ENCODE measurements around the gene DPYD. TPM values are rescaled to one million over a fixed set of nuclear protein-coding genes. Genes with fewer than 3 reads are reported as not detected.

DPYD gene
- total RNA-seq, 1 donor from 2014 or later = 8.8 TPM

- no peaks in the 10 kb centered on the region for H4K20me1 ChIP-seq (ENCODE audit: insufficient read depth, low read length)
- no peak overlapping the region for H3K4me3 Mint-ChIP-seq (ENCODE audit: unreplicated experiment)
- FAIRE-seq (no peak), DNase-seq (ENCODE audit: low read depth) (no peak)
- H3K9ac ChIP-seq (ENCODE audit: low read length) = no peak overlapping the region
- H2AFZ ChIP-seq (ENCODE audit: low read depth, low read length) = no peak overlapping the region
- TF ChIP-seq EZH2 (IDR thresholded peaks at IDR 0.05; ENCODE audit: insufficient read depth, low read length) = no peak
- TF ChIP-seq, protein P1, sequence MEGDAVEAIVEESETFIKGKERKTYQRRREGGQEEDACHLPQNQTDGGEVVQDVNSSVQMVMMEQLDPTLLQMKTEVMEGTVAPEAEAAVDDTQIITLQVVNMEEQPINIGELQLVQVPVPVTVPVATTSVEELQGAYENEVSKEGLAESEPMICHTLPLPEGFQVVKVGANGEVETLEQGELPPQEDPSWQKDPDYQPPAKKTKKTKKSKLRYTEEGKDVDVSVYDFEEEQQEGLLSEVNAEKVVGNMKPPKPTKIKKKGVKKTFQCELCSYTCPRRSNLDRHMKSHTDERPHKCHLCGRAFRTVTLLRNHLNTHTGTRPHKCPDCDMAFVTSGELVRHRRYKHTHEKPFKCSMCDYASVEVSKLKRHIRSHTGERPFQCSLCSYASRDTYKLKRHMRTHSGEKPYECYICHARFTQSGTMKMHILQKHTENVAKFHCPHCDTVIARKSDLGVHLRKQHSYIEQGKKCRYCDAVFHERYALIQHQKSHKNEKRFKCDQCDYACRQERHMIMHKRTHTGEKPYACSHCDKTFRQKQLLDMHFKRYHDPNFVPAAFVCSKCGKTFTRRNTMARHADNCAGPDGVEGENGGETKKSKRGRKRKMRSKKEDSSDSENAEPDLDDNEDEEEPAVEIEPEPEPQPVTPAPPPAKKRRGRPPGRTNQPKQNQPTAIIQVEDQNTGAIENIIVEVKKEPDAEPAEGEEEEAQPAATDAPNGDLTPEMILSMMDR (IDR thresholded peaks at IDR 0.05; ENCODE audit: insufficient read depth, low read depth, low read length) = no peak
- H3K4me2 ChIP-seq (ENCODE audit: low read length) = no peak overlapping the region
- H3K9me3 ChIP-seq (ENCODE audit: insufficient read depth, low read depth, low read length) = no peaks in the 10 kb centered on the region
- H3K4me1 ChIP-seq (ENCODE audit: insufficient read depth, low read length) = no peaks in the 10 kb centered on the region
- no peaks in the 10 kb centered on the region for H3K36me3 ChIP-seq (ENCODE audit: insufficient read depth, low read length)
- H3K36me3 Mint-ChIP-seq (ENCODE audit: low read depth, unreplicated experiment) = no peaks in the 10 kb centered on the region
- H3K4me1 Mint-ChIP-seq (ENCODE audit: low read depth, unreplicated experiment) = no peaks in the 10 kb centered on the region
- H3K79me2 ChIP-seq (ENCODE audit: insufficient read depth, low read length) = no peaks in the 10 kb centered on the region
- H3K4me3 ChIP-seq (ENCODE audit: insufficient read depth, low read depth, low read length) = no peak overlapping the region
- H3K27me3 ChIP-seq (ENCODE audit: insufficient read depth, low read length) = no peaks in the 10 kb centered on the region
- no peaks in the 10 kb centered on the region for H3K9me3 Mint-ChIP-seq (ENCODE audit: unreplicated experiment)
- no peaks in the 10 kb centered on the region for H3K27me3 Mint-ChIP-seq (ENCODE audit: low read depth, unreplicated experiment)
- no peak overlapping the region for H3K27ac Mint-ChIP-seq (ENCODE audit: unreplicated experiment)
- no peak overlapping the region for H3K27ac ChIP-seq (ENCODE audit: low read depth, low read length)
Observed at GRCh38 chr1:97712980-97713379, 207.9 kb downstream of the DPYD start.

DNA sequence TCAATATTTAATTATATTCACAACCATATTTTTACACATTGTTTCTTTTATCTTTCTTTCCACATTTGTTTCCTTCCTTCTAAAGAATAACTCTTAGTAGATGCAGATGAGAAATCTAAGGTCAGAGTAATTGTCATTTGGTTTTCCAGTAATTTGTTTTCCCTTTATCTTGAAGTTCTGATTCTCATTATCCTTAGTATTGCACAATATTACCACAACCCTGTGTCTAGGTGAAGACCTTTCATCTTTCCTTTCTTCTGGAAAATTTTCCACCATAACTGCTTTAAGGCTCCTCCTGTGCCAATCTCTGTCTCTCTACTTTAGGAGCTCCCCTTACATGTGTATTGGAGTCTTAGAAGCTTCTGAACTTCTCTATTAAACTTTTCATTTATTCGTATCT lies 209.0 kb downstream of the DPYD start:
- Mint-ChIP-seq H3K27ac (ENCODE audit: unreplicated experiment) (no peak overlapping the region), H3K27me3 (ENCODE audit: low read depth, unreplicated experiment) (no peaks in the 10 kb centered on the region), H3K4me3 (ENCODE audit: unreplicated experiment) (no peak overlapping the region), H3K9me3 (ENCODE audit: unreplicated experiment) (no peaks in the 10 kb centered on the region), H3K36me3 (ENCODE audit: low read depth, unreplicated experiment) (no peaks in the 10 kb centered on the region), H3K4me1 (ENCODE audit: low read depth, unreplicated experiment) (no peaks in the 10 kb centered on the region)
- DNase-seq (ENCODE audit: low read depth) = no peak
- no peak overlapping the region for H3K4me3 ChIP-seq (ENCODE audit: insufficient read depth, low read depth, low read length)
- no peak overlapping the region for H3K9ac ChIP-seq (ENCODE audit: low read length)
- H3K36me3 ChIP-seq (ENCODE audit: insufficient read depth, low read length) = no peaks in the 10 kb centered on the region
- TF ChIP-seq EZH2 (IDR thresholded peaks at IDR 0.05; ENCODE audit: insufficient read depth, low read length) = no peak
- TF ChIP-seq, protein P1 (IDR thresholded peaks at IDR 0.05; ENCODE audit: insufficient read depth, low read depth, low read length) = no peak
- no peak overlapping the region for H2AFZ ChIP-seq (ENCODE audit: low read depth, low read length)
- no peaks in the 10 kb centered on the region for H3K79me2 ChIP-seq (ENCODE audit: insufficient read depth, low read length)
- no peaks in the 10 kb centered on the region for H4K20me1 ChIP-seq (ENCODE audit: insufficient read depth, low read length)
- no peaks in the 10 kb centered on the region for H3K4me1 ChIP-seq (ENCODE audit: insufficient read depth, low read length)
- no peaks in the 10 kb centered on the region for H3K27me3 ChIP-seq (ENCODE audit: insufficient read depth, low read length)
- no peak for FAIRE-seq
- H3K9me3 ChIP-seq (ENCODE audit: insufficient read depth, low read depth, low read length) = no peaks in the 10 kb centered on the region
- H3K27ac ChIP-seq (ENCODE audit: low read depth, low read length) = no peak overlapping the region
- H3K4me2 ChIP-seq (ENCODE audit: low read length) = no peak overlapping the region

DNA sequence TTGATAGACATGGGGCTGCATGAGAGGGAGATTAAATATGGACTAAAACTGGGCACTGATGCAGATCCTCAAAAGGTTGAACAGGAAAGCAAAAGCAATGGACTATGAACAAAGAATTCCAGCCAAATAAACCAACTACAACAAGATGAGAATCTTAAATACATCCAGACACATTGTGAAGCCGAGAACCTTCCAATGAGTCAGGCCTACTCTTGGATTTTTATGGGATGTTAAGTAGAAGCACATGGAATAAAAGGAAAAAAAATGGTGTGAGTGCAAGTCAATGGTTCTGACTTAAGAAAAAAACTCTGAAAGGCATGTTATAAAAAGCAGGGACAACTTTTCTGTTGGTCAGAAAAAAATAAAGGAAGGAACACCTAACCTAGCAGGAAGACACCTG lies 227.2 kb downstream of the DPYD start:
- H3K27ac Mint-ChIP-seq (ENCODE audit: unreplicated experiment) = no peak overlapping the region
- no peak for TF ChIP-seq EZH2 (IDR thresholded peaks at IDR 0.05; ENCODE audit: insufficient read depth, low read length)
- TF ChIP-seq, protein P1 (IDR thresholded peaks at IDR 0.05; ENCODE audit: insufficient read depth, low read depth, low read length) = no peak
- no peaks in the 10 kb centered on the region for H3K36me3 ChIP-seq (ENCODE audit: insufficient read depth, low read length)
- H3K9me3 ChIP-seq (ENCODE audit: insufficient read depth, low read depth, low read length) = no peaks in the 10 kb centered on the region
- H4K20me1 ChIP-seq (ENCODE audit: insufficient read depth, low read length) = no peaks in the 10 kb centered on the region
- H3K27ac ChIP-seq (ENCODE audit: low read depth, low read length) = no peak overlapping the region
- DNase-seq (ENCODE audit: low read depth) (no peak), FAIRE-seq (no peak)
- H3K9me3 Mint-ChIP-seq (ENCODE audit: unreplicated experiment) = no peaks in the 10 kb centered on the region
- no peak overlapping the region for H3K4me2 ChIP-seq (ENCODE audit: low read length)
- no peaks in the 10 kb centered on the region for H3K36me3 Mint-ChIP-seq (ENCODE audit: low read depth, unreplicated experiment)
- H3K4me1 Mint-ChIP-seq (ENCODE audit: low read depth, unreplicated experiment) = no peaks in the 10 kb centered on the region
- no peaks in the 10 kb centered on the region for H3K4me1 ChIP-seq (ENCODE audit: insufficient read depth, low read length)
- H3K79me2 ChIP-seq (ENCODE audit: insufficient read depth, low read length) = no peaks in the 10 kb centered on the region
- H3K27me3 ChIP-seq (ENCODE audit: insufficient read depth, low read length) = no peaks in the 10 kb centered on the region
- H3K4me3 Mint-ChIP-seq (ENCODE audit: unreplicated experiment) = no peak overlapping the region
- H2AFZ ChIP-seq (ENCODE audit: low read depth, low read length) = no peak overlapping the region
- H3K4me3 ChIP-seq (ENCODE audit: insufficient read depth, low read depth, low read length) = no peak overlapping the region
- H3K9ac ChIP-seq (ENCODE audit: low read length) = no peak overlapping the region
- no peaks in the 10 kb centered on the region for H3K27me3 Mint-ChIP-seq (ENCODE audit: low read depth, unreplicated experiment)

Measured in astrocyte (in vitro differentiated cells and primary cell).